ENCODE results near the gene TLL1. TPM values are rescaled to one million over a fixed set of nuclear protein-coding genes. Genes with fewer than 3 reads are reported as not detected.

TLL1 gene
- total RNA-seq, 1 experiment from 2014 or later = not detected

DNA sequence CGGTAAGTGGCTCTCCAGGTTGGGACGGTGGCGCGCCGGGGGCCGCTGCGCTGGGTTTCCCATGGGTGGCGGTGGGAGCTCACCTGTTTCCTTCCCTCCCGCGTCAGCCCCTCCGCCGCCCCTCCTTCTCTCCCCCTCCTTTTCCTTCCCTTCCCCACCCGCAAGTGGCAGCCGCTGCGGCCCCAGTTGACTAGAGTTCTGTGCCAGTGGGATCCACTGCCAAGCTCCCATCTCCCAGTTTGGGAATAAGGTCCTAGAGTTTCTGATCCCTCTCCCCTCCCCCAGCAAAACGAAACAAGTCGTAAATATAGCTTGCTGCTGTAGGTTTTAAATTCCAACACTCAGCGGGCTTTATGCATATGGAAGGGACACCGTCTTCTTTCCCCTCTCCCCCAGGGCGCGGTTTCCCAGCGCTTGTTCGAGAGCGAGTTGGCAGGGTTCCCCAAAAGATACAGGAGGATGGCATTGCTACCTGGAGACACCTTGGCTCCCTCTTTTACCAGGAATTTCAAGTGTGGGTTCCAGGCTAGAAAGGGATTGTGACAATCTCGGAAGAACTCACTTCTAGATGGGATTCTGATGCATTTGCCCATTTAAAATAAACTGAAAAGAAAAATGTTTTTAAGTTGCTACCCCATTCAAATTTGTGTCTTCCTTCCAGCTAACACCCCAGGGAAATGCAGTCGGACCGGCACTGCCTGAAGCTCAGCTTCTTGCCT is 1.2 kb downstream of the TLL1 start:
- H2BK120ac ChIP-seq (ENCODE audit: low read depth, low read length, poor library complexity, severe bottlenecking) = no peak overlapping the region
- Mint-ChIP-seq H3K36me3 (ENCODE audit: insufficient read depth in 1 of 3, low read depth in 3 of 3) (no peaks in the 10 kb centered on the region), H3K9me3 (peaks cover 0 to 4% of the 10 kb centered on the region in 2 experiments; a peak in 1 of 5 replicates), H3K4me3 (peak overlapping the region; percentile 64 to 89), H3K27ac (no peak overlapping the region), H3K27me3 (ENCODE audit: low read depth) (peaks cover 79% of the 10 kb centered on the region), H3K4me1 (peaks cover 20 to 24% of the 10 kb centered on the region in 2 experiments)
- no peak overlapping the region for H3K14ac ChIP-seq (ENCODE audit: insufficient read depth, low read length)
- no peaks in the 10 kb centered on the region for H3K79me2 ChIP-seq (ENCODE audit: insufficient read depth, low read length)
- H3K23me2 ChIP-seq (ENCODE audit: insufficient read length, low read depth, low read length, poor library complexity, severe bottlenecking) = peaks cover 23% of the 10 kb centered on the region
- no peak overlapping the region for H2BK5ac ChIP-seq (ENCODE audit: insufficient read length, low read length)
- no peaks in the 10 kb centered on the region for H3K4me1 ChIP-seq (ENCODE audit: insufficient read depth, low read length)
- no peak overlapping the region for H3K18ac ChIP-seq (ENCODE audit: insufficient read length, low read depth, low read length)
- no peaks in the 10 kb centered on the region for H3K79me1 ChIP-seq (ENCODE audit: insufficient read depth, low read depth, low read length, poor library complexity, severe bottlenecking)
- no peak overlapping the region for H4K5ac ChIP-seq (ENCODE audit: insufficient read length, low read depth, low read length)
- H2BK20ac ChIP-seq (ENCODE audit: low read depth, low read length, poor library complexity, severe bottlenecking) = no peak overlapping the region
- H2BK15ac ChIP-seq (ENCODE audit: low read depth, low read length) = no peak overlapping the region
- H2BK12ac ChIP-seq (ENCODE audit: insufficient read length, low read depth, low read length) = no peak overlapping the region
- H4K8ac ChIP-seq (replicated peaks; ENCODE audit: insufficient read length, low read depth, low read length) = no peak overlapping the region
- TF ChIP-seq, protein P1, sequence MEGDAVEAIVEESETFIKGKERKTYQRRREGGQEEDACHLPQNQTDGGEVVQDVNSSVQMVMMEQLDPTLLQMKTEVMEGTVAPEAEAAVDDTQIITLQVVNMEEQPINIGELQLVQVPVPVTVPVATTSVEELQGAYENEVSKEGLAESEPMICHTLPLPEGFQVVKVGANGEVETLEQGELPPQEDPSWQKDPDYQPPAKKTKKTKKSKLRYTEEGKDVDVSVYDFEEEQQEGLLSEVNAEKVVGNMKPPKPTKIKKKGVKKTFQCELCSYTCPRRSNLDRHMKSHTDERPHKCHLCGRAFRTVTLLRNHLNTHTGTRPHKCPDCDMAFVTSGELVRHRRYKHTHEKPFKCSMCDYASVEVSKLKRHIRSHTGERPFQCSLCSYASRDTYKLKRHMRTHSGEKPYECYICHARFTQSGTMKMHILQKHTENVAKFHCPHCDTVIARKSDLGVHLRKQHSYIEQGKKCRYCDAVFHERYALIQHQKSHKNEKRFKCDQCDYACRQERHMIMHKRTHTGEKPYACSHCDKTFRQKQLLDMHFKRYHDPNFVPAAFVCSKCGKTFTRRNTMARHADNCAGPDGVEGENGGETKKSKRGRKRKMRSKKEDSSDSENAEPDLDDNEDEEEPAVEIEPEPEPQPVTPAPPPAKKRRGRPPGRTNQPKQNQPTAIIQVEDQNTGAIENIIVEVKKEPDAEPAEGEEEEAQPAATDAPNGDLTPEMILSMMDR (conservative IDR thresholded peaks at IDR 0.05) = no peak
- H4K91ac ChIP-seq (ENCODE audit: insufficient read length, low read depth, low read length) = no peak overlapping the region
- no peak overlapping the region for H3K23ac ChIP-seq (ENCODE audit: insufficient read length, low read depth, low read length)
- peak overlapping the region; percentile 96 for H3K4me2 ChIP-seq (ENCODE audit: insufficient read depth, insufficient read length, low read length)
- no peak overlapping the region for H3K56ac ChIP-seq (ENCODE audit: insufficient read length, low read depth, low read length)
- H2AFZ ChIP-seq (ENCODE audit: low read length) = no peak overlapping the region
- no peak overlapping the region for H2AK5ac ChIP-seq (ENCODE audit: insufficient read length, low read length)
- H3T11ph ChIP-seq (ENCODE audit: low read length) = no peak overlapping the region
- no peak overlapping the region for H3K27ac ChIP-seq (ENCODE audit: insufficient read length, low read depth, low read length)
- H3K9ac ChIP-seq (ENCODE audit: extremely low read depth, insufficient read length, low read length) = no peak overlapping the region
- H3K9me3 ChIP-seq (ENCODE audit: control insufficient read depth, low read depth, low read length) = no peaks in the 10 kb centered on the region
- no peaks in the 10 kb centered on the region for H4K20me1 ChIP-seq (ENCODE audit: control insufficient read depth, insufficient read depth, insufficient read length)
- peaks cover 27% of the 10 kb centered on the region; the same call in 1 of the 2 replicates for H3K27me3 ChIP-seq (ENCODE audit: insufficient read depth, low read length)
- WGBS (ENCODE audit: extremely low coverage, insufficient read length, low lambda C conversion rate) = no CpG with 5 or more reads among the region's 27 CpGs
- peak; percentile 40 for DNase-seq
- no peak overlapping the region for H3K4ac ChIP-seq (ENCODE audit: low read depth, low read length)
